ENCODE data around the gene THSD1. TPM values are rescaled to one million over a fixed set of nuclear protein-coding genes. Genes with fewer than 3 reads are reported as not detected.

The THSD1 gene
- 1.9 and 9.9 TPM in 2 replicates for total RNA-seq

DNA sequence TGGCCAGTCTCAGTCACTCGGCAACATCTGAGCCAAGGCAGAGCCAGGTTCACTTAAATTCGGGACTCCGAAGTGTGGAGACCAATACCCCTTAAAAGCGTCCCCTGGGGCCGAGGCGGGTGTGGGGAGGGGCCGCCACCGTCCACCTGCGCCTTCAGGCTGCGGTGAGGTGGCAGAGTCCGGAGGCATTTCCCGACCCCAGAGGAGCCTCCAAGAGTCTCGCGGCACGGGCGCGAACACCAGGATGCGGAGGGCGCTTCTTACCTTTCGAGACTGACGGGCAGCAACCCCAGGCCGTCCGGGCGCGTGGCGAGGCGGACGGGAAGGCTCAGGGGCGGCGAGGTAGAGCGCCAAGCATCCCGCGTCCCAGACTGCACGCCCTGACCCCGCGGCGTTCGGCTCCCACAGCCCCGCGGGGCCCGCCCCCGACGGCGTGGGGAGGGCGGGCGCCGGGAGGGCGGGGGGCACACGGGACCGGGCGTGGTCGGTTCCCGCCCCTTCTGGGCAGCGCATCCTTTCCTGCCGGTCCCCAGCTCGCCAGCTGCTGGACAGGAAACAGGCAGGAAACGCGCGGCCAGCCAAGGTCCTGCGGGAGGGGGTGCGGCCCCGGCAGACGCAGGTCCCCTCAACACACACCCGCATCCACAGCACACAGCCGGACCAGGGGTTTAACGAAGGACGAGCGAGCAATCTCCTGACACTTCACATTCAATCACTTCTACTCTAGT, at the start of gene THSD1:
THSD1 (minus strand) TSS at position 406 of the 728 bp plus-strand sequence. CDS start 3,572 bp downstream, outside the sequence.
- TF ChIP-seq, protein P1, sequence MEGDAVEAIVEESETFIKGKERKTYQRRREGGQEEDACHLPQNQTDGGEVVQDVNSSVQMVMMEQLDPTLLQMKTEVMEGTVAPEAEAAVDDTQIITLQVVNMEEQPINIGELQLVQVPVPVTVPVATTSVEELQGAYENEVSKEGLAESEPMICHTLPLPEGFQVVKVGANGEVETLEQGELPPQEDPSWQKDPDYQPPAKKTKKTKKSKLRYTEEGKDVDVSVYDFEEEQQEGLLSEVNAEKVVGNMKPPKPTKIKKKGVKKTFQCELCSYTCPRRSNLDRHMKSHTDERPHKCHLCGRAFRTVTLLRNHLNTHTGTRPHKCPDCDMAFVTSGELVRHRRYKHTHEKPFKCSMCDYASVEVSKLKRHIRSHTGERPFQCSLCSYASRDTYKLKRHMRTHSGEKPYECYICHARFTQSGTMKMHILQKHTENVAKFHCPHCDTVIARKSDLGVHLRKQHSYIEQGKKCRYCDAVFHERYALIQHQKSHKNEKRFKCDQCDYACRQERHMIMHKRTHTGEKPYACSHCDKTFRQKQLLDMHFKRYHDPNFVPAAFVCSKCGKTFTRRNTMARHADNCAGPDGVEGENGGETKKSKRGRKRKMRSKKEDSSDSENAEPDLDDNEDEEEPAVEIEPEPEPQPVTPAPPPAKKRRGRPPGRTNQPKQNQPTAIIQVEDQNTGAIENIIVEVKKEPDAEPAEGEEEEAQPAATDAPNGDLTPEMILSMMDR (IDR thresholded peaks at IDR 0.05; ENCODE audit: insufficient read depth, low read depth, low read length): no peak
- peak within 1 kb of the TSS; percentile 65 for H3K4me3 ChIP-seq (ENCODE audit: low read depth, low read length)
- peak; percentile 40 for DNase-seq (ENCODE audit: low read depth)

- peak overlapping the region; percentile 96 for H3K4me3 ChIP-seq (ENCODE audit: low read depth, low read length)
- TF ChIP-seq, protein P1 (IDR thresholded peaks at IDR 0.05; ENCODE audit: insufficient read depth, low read depth, low read length): no peak
- DNase-seq (ENCODE audit: low read depth): peak; percentile 76
Measured at GRCh38 chr13:52455677-52456041, 49.7 kb upstream of the THSD1 start.

DNA sequence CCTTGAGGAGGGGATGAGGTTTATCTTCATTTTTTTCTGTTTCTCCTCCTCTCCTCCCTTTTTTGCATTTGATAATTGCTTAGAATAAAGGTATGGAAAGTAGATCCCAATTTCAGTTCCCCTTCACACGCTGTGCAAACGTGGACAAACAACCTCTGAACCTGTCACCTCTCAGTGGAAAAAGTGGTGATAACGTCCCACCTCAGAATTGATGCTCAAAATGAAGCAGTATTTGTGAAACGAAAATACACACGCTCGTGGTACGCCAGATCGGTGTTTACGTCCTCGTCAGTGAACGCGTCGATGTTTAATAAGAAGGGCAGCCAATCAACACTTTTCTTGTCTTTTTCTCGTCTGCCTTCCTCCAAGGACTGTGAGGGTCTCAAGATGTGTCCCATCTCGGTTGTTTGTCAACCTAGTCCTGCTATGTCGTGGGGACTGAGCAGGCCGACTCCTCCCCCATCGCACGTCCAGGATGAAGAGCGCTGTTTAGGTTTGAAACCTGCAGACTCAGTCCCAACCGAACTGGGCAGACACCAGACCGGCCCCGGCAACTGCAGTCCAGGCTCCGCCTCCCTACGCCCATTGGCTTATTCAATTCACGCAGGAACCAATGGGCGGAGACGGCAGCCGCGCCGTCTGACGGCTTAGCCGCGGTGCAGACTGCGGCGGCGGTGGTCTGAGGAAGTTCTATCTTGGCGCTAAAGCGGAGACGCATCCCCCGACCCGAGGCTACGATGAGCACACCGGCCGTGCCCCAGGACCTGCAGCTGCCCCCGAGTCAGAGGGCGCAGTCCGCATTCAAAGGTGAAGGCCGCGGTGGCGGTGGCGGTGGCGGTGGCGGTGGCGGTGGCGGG, 49.1 kb upstream of the THSD1 start, which contains the start of gene CKAP2:
CKAP2 (plus strand) TSS at position 659 of the 857 bp plus-strand sequence; CDS start at position 738, 79 bp downstream.
- TF ChIP-seq, protein P1 (IDR thresholded peaks at IDR 0.05; ENCODE audit: insufficient read depth, low read depth, low read length): no peak
- H3K4me3 ChIP-seq (ENCODE audit: low read depth, low read length): peak within 1 kb of the TSS; percentile 96
- peak; percentile 94 for DNase-seq (ENCODE audit: low read depth)

DNA sequence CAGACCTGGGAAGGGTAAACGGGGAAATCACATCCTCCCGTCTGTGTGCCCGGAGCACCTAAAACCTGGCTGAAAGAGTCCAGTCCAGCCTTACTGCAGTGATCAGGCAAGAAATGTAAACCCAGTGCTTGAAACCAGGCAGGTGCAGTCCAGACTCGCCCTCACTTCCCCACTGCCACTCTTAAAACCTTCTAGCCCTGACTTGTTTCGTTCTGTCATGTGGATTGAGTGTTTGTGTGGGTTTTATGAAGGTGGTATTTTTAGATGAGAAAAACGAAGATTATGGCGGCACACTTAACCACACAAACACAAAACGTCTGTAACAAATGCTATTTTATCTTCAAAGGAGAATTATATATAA, 48.5 kb upstream of the THSD1 start:
- TF ChIP-seq, protein P1 (IDR thresholded peaks at IDR 0.05; ENCODE audit: insufficient read depth, low read depth, low read length): no peak
- peak; percentile 13 for DNase-seq (ENCODE audit: low read depth)
- H3K4me3 ChIP-seq (ENCODE audit: low read depth, low read length): peak overlapping the region; percentile 96

DNA sequence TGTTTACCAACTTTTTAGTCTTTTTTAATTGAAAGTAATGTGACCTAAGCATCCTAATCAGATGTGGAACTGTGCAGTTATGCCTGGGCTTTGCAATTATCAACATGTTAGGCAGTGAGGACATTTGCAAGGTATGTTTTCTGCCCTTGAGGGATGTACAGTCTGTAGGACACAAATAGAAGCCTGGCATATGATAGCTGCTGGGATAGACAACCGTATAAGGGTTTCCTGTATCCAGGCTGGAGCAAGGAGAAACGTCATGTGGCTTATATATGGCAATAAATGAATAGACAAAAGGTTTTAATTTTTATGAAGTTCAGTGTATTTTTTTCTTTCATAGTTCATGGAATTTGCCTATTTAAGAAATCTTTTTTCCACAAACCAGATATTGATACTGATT, 46.5 kb upstream of the THSD1 start:
- DNase-seq (ENCODE audit: low read depth): no peak
- TF ChIP-seq, protein P1 (IDR thresholded peaks at IDR 0.05; ENCODE audit: insufficient read depth, low read depth, low read length): no peak
- H3K4me3 ChIP-seq (ENCODE audit: low read depth, low read length): no peak overlapping the region

DNA sequence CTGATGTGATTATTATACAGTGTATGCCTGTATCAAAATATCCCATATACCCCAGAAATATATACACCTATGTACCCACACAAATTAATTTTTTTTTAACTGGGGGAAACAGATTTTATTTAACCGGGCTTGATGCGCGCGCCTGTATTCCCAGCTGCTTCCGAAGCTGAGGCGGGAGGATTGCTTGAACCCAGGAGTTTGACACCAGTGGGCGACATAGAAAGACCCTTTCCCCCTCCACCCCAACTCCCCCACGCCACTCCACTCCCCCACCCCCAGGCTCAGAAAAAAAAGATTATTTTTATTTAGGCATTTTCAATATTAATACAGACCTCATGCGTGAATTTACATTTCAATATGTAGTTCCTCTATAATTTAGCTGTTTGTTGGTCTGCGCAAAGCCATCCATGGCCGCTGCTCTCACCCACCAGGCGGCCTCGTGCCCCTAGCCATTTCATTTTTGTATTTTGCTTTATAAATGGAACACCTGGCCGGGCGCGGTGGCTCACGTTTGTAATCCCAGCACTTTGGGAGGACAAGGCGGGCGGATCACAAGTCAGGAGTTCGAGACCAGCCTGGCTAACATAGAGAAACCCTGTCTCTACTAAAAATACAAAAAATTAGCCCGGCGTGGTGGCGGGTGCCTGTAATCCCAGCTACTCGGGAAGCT, 45.3 kb upstream of the THSD1 start:
- no peak for DNase-seq (ENCODE audit: low read depth)
- TF ChIP-seq, protein P1 (IDR thresholded peaks at IDR 0.05; ENCODE audit: insufficient read depth, low read depth, low read length): no peak
- H3K4me3 ChIP-seq (ENCODE audit: low read depth, low read length): no peak overlapping the region

All from fibroblast of villous mesenchyme (primary cell).